ENCODE measurements around the gene TMEM94. TPM values are rescaled to one million over a fixed set of nuclear protein-coding genes. Genes with fewer than 3 reads are reported as not detected.

The TMEM94 gene
- total and polyA plus RNA-seq, 2 experiments from 2014 or later: 43.5 to 53.5 TPM

GRCh38 chr17:75542728-75543336 is 86.4 kb downstream of the TMEM94 start:
- 59% methylated on average over 13 of the region's 15 CpGs for WGBS (ENCODE audit: low lambda C conversion rate, missing lambda C conversion rate)
- TF ChIP-seq EZH2 (IDR thresholded peaks at IDR 0.05; ENCODE audit: borderline replicate concordance): no peak
- TF ChIP-seq CTCF (IDR thresholded peaks at IDR 0.05; ENCODE audit: poor library complexity): no peak
- TF ChIP-seq EZH2phosphoT487 (IDR thresholded peaks at IDR 0.05; ENCODE audit: low read depth, severe bottlenecking, unreplicated experiment): no peak
- Histone ChIP-seq H3K4me2 (peak overlapping the region; percentile 49), H3K79me2 (peaks cover 65% of the 10 kb centered on the region), H3K27ac (peak overlapping the region; percentile 92), H4K20me1 (ENCODE audit: insufficient read depth, poor library complexity, severe bottlenecking) (no peaks in the 10 kb centered on the region), H3K9me2 (replicated peaks; ENCODE audit: insufficient read depth) (no peaks in the 10 kb centered on the region), H3K27me3 (no peaks in the 10 kb centered on the region), H3K9me3 (ENCODE audit: low read depth) (no peaks in the 10 kb centered on the region), H2AFZ (no peak overlapping the region), H3K4me1 (ENCODE audit: insufficient read depth) (peaks cover 45% of the 10 kb centered on the region), H3K36me3 (replicated peaks; ENCODE audit: insufficient read depth, low read depth) (no peaks in the 10 kb centered on the region), H3K4me3 (no peak overlapping the region)
- DNase-seq (ENCODE audit: low spot score): no peak

GRCh38 chr17:75544250-75544649 is 87.8 kb downstream of the TMEM94 start:
- H3K4me1 ChIP-seq (ENCODE audit: insufficient read depth): peaks cover 40% of the 10 kb centered on the region
- H3K27ac ChIP-seq: no peak overlapping the region
- H3K79me2 ChIP-seq: peaks cover 58% of the 10 kb centered on the region
- no peaks in the 10 kb centered on the region for H3K9me2 ChIP-seq (replicated peaks; ENCODE audit: insufficient read depth)
- H3K27me3 ChIP-seq: no peaks in the 10 kb centered on the region
- H4K20me1 ChIP-seq (ENCODE audit: insufficient read depth, poor library complexity, severe bottlenecking): no peaks in the 10 kb centered on the region
- H3K36me3 ChIP-seq (replicated peaks; ENCODE audit: insufficient read depth, low read depth): no peaks in the 10 kb centered on the region
- H3K4me3 ChIP-seq: no peak overlapping the region
- 84% methylated on average over 8 of the region's 8 CpGs for WGBS (ENCODE audit: low lambda C conversion rate, missing lambda C conversion rate)
- H3K9me3 ChIP-seq (ENCODE audit: low read depth): no peaks in the 10 kb centered on the region
- H2AFZ ChIP-seq: no peak overlapping the region
- DNase-seq (ENCODE audit: low spot score): no peak
- no peak overlapping the region for H3K4me2 ChIP-seq
- TF ChIP-seq CTCF (IDR thresholded peaks at IDR 0.05; ENCODE audit: poor library complexity) (no peak), EZH2 (IDR thresholded peaks at IDR 0.05; ENCODE audit: borderline replicate concordance) (no peak), EZH2phosphoT487 (IDR thresholded peaks at IDR 0.05; ENCODE audit: low read depth, severe bottlenecking, unreplicated experiment) (no peak)

GRCh38 chr17:75546181-75546580 is 89.7 kb downstream of the TMEM94 start:
- no peaks in the 10 kb centered on the region for H4K20me1 ChIP-seq (ENCODE audit: insufficient read depth, poor library complexity, severe bottlenecking)
- H3K36me3 ChIP-seq (replicated peaks; ENCODE audit: insufficient read depth, low read depth): no peaks in the 10 kb centered on the region
- no peak overlapping the region for H3K4me3 ChIP-seq
- H3K9me3 ChIP-seq (ENCODE audit: low read depth): no peaks in the 10 kb centered on the region
- H3K27me3 ChIP-seq: no peaks in the 10 kb centered on the region
- H3K4me1 ChIP-seq (ENCODE audit: insufficient read depth): peaks cover 45% of the 10 kb centered on the region
- H2AFZ ChIP-seq: no peak overlapping the region
- DNase-seq (ENCODE audit: low spot score): no peak
- H3K79me2 ChIP-seq: peaks cover 44% of the 10 kb centered on the region
- H3K4me2 ChIP-seq: no peak overlapping the region
- WGBS (ENCODE audit: low lambda C conversion rate, missing lambda C conversion rate): 95% methylated on average over 13 of the region's 13 CpGs
- no peaks in the 10 kb centered on the region for H3K9me2 ChIP-seq (replicated peaks; ENCODE audit: insufficient read depth)
- H3K27ac ChIP-seq: no peak overlapping the region
- no peak for TF ChIP-seq EZH2phosphoT487 (IDR thresholded peaks at IDR 0.05; ENCODE audit: low read depth, severe bottlenecking, unreplicated experiment)
- no peak for TF ChIP-seq CTCF (IDR thresholded peaks at IDR 0.05; ENCODE audit: poor library complexity)

All from hepatocyte (in vitro differentiated cells).